ENCODE measurements around the gene DDX24. TPM values are rescaled to one million over a fixed set of nuclear protein-coding genes. Genes with fewer than 3 reads are reported as not detected.

DDX24 gene
- total and polyA plus RNA-seq, 7 donors: 42.5 to 147 (median 109) TPM

DNA sequence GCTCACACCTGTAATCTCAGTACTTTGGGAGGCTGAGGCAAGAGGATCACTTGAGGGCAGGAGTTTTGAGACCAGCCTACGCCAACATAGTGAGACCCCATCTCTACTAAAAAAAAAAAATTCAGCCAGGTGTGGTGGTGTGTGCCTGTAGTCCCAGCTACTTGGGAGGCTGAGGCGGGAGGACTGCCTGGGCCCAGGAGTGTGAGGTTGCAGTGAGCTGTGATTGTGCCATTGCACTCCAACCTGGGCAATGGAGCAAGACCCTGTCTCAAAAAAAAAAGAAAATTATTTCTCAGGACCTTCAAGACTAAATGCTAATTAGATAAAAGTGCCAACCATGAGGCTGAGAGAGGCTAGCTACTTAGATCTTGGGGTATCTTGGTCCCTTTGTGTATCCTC lies 31.4 kb downstream of the DDX24 start:
- peak; percentile 32 for DNase-seq
- no peak for TF ChIP-seq EP300 (IDR thresholded peaks at IDR 0.05)
- TF ChIP-seq POLR2A (IDR thresholded peaks at IDR 0.05): no peak
- TF ChIP-seq, protein P1, sequence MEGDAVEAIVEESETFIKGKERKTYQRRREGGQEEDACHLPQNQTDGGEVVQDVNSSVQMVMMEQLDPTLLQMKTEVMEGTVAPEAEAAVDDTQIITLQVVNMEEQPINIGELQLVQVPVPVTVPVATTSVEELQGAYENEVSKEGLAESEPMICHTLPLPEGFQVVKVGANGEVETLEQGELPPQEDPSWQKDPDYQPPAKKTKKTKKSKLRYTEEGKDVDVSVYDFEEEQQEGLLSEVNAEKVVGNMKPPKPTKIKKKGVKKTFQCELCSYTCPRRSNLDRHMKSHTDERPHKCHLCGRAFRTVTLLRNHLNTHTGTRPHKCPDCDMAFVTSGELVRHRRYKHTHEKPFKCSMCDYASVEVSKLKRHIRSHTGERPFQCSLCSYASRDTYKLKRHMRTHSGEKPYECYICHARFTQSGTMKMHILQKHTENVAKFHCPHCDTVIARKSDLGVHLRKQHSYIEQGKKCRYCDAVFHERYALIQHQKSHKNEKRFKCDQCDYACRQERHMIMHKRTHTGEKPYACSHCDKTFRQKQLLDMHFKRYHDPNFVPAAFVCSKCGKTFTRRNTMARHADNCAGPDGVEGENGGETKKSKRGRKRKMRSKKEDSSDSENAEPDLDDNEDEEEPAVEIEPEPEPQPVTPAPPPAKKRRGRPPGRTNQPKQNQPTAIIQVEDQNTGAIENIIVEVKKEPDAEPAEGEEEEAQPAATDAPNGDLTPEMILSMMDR (IDR thresholded peaks at IDR 0.05): no peak
- no peak for TF ChIP-seq POLR2AphosphoS5 (IDR thresholded peaks at IDR 0.05)
- intact Hi-C loops (cut with DNase I): no loop called here
- H3K36me3 ChIP-seq: peaks cover 30 to 99% (median 63%) of the 10 kb centered on the region in 4 donors
- H3K9me3 ChIP-seq: no peaks in the 10 kb centered on the region
- WGBS, 2 donors: 48 to 91% methylated on average over 2 of the region's 2 CpGs
- no peak overlapping the region for H3K27ac ChIP-seq
- H3K4me3 ChIP-seq: no peak overlapping the region
- peaks cover 0 to 18% (median 13%) of the 10 kb centered on the region in 4 donors for H3K4me1 ChIP-seq
- H3K27me3 ChIP-seq: no peaks in the 10 kb centered on the region

DNA sequence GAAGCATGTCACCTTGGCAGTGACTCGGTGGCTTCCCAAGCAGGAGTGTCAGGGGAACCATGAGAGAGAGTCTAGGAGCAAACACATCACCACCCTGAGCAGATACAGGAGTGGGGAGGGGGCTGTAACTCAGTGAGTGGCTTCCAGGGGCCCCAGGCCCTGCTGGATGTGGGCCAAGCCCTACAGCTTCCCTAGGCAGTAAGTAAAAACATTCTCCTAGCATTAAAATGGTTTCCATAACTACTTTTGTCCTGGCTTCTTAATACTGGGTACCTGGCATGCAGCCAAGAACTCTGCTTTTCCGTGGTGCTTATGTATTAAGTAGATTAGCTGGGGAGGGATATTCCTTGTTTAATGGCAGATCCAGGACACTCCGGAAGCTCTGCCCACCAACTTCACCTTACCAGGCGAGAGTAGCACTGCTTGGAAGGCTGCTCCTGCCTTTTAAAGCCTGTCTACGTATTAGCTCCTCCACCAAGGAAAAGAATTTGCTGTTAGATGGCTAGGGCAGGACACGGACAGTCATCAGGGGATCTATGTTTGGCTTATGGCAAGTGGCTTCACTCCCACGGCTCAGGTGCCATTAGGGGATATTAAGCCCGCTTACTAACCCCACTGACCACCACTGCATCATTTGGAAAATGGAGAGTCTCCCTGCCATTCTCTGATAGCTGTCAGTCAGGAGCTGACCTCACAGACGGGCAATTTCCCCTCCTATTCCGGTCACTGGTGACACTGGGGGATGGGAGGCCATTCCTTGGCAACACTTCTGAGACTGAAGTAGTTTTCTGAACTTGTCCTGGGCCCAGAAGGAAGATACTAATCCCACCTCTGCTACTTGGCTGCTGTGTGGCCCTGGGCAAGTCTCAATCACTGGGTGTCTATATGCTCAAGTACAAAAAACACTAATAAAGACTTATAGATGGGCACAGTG lies 32.0 kb downstream of the DDX24 start:
- peaks cover 0 to 18% (median 13%) of the 10 kb centered on the region in 4 donors for H3K4me1 ChIP-seq
- no peaks in the 10 kb centered on the region for H3K27me3 ChIP-seq
- no peak overlapping the region for H3K27ac ChIP-seq
- peaks cover 25 to 99% (median 56%) of the 10 kb centered on the region in 4 donors for H3K36me3 ChIP-seq
- H3K4me3 ChIP-seq: no peak overlapping the region
- intact Hi-C loops (cut with DNase I): no loop called here
- no peaks in the 10 kb centered on the region for H3K9me3 ChIP-seq
- WGBS, 2 donors: 87 to 91% methylated on average over 10 of the region's 10 CpGs
- TF ChIP-seq EP300 (IDR thresholded peaks at IDR 0.05) (no peak), POLR2A (IDR thresholded peaks at IDR 0.05) (no peak), POLR2AphosphoS5 (IDR thresholded peaks at IDR 0.05) (no peak)
- TF ChIP-seq, protein P1 (IDR thresholded peaks at IDR 0.05): no peak
- peak; percentile 57 for DNase-seq

DNA sequence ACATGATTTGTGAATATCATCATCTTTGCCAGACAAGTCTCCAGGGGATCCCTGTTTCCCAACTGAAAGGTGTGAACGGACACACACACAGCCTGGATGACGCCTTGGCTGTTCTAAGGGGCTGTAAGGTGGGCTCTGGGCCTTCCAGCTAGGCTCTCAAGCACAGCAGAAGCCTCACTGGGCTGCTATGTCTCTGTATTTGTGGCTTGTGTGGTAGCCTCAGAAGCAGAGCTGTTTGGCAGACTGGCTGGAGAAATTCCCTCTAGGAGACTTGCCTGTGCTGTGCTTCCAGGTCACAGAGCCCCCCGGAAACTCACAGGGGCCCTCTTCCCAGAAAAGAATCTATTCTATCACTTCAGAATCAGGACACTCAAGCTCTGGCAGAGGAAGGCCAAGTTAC lies 33.4 kb downstream of the DDX24 start:
- intact Hi-C loops (cut with DNase I): no loop called here
- Histone ChIP-seq H3K9me3 (no peaks in the 10 kb centered on the region), H3K4me1 (peaks cover 0 to 19% (median 15%) of the 10 kb centered on the region in 4 donors), H3K27ac (no peak overlapping the region), H3K27me3 (no peaks in the 10 kb centered on the region), H3K4me3 (no peak overlapping the region), H3K36me3 (peaks cover 25 to 89% (median 47%) of the 10 kb centered on the region in 4 donors)
- DNase-seq: peak; percentile 10
- 93 to 97% methylated on average over 3 of the region's 3 CpGs for WGBS, 2 donors
- TF ChIP-seq POLR2A (IDR thresholded peaks at IDR 0.05): no peak
- TF ChIP-seq EP300 (IDR thresholded peaks at IDR 0.05): no peak
- TF ChIP-seq, protein P1 (IDR thresholded peaks at IDR 0.05): no peak
- TF ChIP-seq POLR2AphosphoS5 (IDR thresholded peaks at IDR 0.05): no peak

DNA sequence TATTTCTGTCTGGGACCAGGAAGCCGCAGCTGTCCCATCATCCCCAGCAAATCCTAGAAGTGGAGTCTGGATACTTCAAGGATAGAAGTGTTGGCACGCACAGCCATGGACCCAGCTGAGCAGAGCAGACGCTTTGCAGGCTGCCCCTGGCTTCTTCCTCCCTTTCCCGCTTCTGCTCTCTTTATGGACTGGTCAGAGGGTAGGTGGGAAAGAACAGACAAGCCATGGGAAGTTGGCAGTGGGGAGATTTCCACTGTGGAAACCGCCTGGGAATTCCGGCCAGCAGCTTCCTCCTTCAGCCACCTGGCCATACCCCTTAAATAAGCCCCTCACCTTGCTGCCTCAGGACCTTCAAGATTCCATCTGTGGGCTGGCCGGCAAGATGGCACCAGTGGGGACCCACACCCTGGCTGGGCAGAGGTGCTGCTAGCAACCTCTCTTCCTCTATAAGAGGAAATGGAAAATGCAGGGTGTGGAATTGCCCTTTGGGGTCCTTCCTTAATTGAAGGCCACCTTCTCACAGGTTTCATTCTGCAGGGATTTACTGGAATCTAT lies 34.2 kb downstream of the DDX24 start:
- TF ChIP-seq POLR2AphosphoS5 (IDR thresholded peaks at IDR 0.05): no peak
- TF ChIP-seq, protein P1 (IDR thresholded peaks at IDR 0.05): no peak
- TF ChIP-seq EP300 (IDR thresholded peaks at IDR 0.05): no peak
- TF ChIP-seq POLR2A (IDR thresholded peaks at IDR 0.05): no peak
- 81 to 85% methylated on average over 7 of the region's 7 CpGs for WGBS, 2 donors
- intact Hi-C loops (cut with DNase I): no loop called here
- no peaks in the 10 kb centered on the region for H3K9me3 ChIP-seq
- no peak overlapping the region for H3K27ac ChIP-seq
- no peak overlapping the region for H3K4me3 ChIP-seq
- peaks cover 25 to 81% (median 41%) of the 10 kb centered on the region in 4 donors for H3K36me3 ChIP-seq
- peaks cover 0 to 24% (median 19%) of the 10 kb centered on the region in 4 donors for H3K4me1 ChIP-seq
- DNase-seq: peak; percentile 51
- no peaks in the 10 kb centered on the region for H3K27me3 ChIP-seq

Data from sigmoid colon (tissue), 7 donors.